OCI-LY3 (cell line): Measurements from ENCODE around the gene EMILIN2.

Experiments
- CTCF ChIP-seq: fragments of 200-600, 300-600 bp; sonication (generic); IDR thresholded peaks from 2 replicates; pipeline ENCODE4 v1.5.1; 2014; ENCODE audit warnings: antibody characterized with exemption, low read length, low read depth
- EZH2phosphoT487 ChIP-seq: fragments of 200-600 bp; shearing (Covaris generic); IDR thresholded peaks from 2 replicates; pipeline ENCODE4 v1.6.1; 2018; ENCODE audit warnings: antibody characterized with exemption, mixed run types, low read depth

DNA sequence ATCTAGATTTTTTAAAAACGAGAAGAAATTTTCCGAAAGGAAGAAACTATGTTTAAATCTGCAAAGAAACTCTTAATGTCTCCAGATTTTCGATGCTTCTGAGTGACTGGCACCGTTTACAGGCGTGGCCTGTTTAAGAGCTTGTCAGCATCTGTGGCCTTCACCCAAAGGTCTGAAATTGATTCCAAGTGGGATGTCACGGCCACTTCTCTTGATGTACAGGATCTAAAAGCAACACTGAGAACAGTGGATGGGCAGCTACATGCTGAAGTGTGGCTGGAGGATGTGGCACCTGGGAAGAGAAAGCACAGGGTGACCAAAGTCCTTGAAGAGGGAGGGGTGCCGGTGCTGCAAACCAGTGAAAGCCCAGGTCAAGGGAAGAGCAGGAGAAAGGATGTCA lies 28.0 kb downstream of the EMILIN2 start:
- TF ChIP-seq CTCF (no peak), EZH2phosphoT487 (no peak)
